ENCODE results near the gene ADORA2A.

Gene ADORA2A

DNA sequence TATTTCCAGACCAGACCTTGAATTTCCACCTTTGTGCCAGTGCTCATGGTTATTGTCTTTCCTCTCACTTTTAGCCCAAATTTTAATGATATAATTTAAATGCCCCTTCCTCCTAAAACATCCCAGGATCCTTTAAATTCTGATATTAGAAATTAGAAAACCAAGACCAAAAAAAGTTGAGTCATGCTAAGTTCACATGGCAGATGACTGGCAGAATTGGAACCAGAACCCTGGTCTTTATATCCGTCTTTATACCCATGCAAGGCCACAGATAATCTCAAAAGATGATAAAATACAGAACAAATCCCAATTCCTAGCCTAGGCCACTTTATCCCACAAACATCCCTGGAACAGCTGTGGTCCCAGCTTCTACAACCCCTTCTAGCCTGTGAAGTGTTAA is 26.5 kb downstream of the ADORA2A start:
- DNase-seq (ENCODE audit: low spot score) = no peak

- DNase-seq (ENCODE audit: low spot score) = no peak
Observed at GRCh38 chr22:24455039-24455438, 27.6 kb downstream of the ADORA2A start.

DNA sequence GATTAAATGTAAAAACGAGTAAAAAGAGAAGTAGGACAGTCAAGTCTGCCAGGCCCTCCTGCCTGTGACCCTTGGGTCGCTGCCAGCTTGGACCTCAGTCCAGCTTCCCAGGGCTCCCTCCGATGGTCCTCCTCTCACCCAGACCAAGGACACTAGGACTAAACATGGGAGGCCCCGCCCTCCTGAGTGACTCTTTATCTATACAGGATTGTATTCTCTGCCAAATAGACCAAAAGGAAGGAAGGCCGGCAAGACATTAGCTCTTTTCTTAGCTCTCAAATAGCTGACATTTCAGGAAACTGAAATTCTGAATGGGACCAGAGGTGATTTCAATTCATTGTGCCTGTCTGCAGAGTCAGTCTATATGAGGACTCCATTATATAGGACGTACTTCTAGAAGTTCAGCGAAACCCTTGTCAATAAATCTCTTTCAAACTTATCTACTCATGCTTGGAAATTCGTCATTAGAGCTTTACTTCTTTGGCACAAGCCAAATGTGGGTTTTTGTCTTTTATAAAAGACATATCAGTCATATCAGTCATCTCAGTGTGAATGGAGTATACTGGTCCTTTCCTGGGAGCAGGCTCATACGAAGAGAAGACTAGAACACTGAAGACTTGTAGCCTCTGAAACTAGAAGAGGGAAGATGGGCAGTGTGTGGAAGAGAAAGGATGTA is 28.5 kb downstream of the ADORA2A start:
- DNase-seq (ENCODE audit: low spot score) = no peak

DNA sequence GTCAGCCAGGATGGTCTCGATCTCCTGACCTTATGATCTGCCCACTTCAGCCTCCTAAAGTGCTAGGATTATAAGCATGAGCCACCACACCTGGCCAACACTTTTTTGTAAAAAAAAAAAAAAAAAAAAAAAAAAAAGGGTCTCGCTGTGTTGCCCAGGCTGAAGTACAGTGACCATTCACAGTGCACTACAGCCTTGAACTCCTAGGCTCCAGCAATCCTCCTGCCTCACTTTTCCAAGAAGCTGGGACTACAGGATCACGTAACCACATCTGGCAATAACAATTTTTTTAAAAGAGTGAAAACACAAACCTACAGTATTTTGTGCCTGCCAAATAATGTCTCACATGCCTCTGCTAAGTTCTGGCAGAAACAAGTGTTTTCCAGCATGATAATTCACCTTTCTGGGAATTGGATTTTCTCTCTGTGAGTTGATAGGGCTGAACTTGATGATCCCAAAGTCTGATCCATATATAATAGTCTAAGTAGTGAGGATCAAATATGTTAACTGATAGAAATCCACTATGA is 30.6 kb downstream of the ADORA2A start:
- no peak for DNase-seq (ENCODE audit: low spot score)

DNA sequence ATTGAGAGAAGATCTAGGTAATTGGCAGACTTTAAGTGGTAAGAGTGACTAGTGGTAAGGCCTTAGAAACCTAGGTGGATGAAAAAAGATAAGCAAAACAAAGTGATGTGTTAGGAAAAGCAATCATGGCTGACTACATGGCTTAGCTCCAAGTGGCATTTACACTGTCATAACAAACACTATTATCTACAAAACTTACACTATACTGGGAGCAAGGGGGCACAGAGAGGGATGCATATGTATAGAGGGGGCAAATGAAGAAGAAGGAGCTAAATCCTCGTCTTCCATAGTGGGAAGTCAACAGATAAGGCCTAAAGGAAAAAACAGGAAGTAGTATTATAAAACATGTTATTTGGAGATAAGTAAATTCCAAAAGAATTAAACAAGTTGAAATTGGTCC is 32.5 kb downstream of the ADORA2A start:
- DNase-seq (ENCODE audit: low spot score) = no peak

GRCh38 chr22:24460418-24461089 is 33.2 kb downstream of the ADORA2A start:
- no peak for DNase-seq (ENCODE audit: low spot score)

GRCh38 chr22:24463071-24463760 is 35.8 kb downstream of the ADORA2A start:
- no peak for DNase-seq (ENCODE audit: low spot score)

DNA sequence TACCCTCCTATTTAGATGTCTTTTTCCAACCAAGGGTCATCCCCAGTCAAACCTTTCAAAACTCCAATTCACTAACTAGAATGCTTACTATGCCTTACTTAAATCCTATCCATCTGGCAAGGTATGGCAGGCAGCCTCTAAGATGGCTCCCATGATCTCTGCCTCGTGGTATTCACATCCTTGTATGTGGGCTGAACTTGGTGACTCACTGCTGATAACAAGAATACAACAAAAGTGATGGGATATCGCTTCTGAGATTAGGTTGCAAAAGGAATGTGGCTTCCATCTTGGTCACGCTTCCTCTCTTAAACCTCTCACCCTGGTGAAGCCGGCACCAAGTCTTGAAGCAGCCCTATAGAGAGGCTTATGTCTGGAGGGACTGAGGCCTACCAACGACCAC is 38.2 kb downstream of the ADORA2A start:
- DNase-seq (ENCODE audit: low spot score) = no peak

DNA sequence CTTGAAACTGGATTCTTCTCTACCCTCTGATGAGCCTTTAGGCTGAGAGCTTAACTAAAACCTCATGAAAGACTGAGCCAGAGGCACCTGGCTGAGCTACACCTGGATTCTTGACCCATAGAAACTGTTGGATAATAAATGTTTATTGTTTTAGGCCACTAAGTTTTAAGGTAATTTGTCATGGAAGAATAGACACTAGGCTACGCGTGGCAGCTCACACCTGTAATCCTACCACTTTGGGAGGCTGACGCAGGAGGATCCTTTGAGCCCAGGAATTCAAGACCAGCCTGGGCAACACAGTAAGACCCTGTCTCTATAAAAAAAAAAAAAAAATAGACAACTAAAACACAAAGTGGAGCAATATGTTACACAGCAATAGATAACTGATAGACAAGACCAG is 38.6 kb downstream of the ADORA2A start:
- no peak for DNase-seq (ENCODE audit: low spot score)

GRCh38 chr22:24466716-24467328 is 39.4 kb downstream of the ADORA2A start:
- no peak for DNase-seq (ENCODE audit: low spot score)

DNA sequence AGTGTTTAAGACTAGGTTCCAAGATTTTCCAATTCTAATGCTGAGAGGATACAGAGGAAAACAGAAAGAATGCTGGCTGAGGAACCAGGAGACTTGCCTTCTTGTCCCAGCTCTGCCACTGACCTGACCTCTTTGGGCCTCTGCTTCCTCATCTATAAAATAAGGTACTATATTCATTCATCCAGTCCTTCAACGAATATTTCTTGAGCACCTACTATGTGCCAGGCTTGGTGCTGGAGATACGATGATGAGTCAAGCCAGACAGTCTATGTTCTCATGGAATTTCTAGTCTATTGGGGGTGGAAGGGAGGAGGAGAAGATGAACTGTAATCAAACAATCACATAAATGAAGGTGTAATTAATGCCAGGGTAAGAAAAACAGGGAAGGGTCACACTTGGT is 39.9 kb downstream of the ADORA2A start:
- no peak for DNase-seq (ENCODE audit: low spot score)

DNA sequence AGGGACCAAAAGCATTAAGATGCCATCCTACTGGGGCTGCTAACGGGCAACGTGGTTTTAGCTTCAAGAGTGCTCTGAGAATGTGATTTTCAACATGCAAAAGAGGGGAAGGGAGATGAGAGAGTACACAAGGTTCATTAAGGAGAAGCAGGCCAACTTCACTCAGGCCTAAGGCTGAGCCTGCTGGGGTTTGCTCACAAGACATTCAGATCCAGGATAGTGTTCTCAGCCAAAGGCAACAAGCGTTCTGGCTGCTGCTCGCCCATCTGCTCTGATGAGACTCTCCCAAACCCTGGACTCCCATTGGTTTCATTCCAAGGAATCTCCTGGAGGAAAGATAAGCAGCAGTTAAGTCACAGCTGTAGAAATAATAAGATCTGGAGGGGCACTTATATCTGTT is 44.2 kb downstream of the ADORA2A start:
- no peak for DNase-seq (ENCODE audit: low spot score)

DNA sequence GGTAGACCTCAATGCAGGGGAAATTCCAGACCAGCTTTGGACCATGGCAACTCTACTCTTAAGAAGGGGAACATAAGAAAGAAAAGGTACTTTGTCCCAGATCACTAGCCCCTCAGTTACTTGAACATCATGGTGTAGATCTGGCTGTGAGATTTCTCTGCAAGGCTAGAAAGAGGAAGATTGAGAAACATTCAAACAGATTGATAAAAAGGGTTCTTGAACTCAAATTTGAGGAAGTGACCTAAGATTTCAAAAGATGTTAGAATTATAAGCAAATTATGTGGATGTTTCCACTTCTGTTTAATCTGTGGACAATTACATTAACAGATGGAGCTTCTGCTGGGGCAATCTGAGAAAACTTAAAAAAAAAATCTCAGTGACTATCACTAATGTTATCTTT is 45.9 kb downstream of the ADORA2A start:
- no peak for DNase-seq (ENCODE audit: low spot score)

DNA sequence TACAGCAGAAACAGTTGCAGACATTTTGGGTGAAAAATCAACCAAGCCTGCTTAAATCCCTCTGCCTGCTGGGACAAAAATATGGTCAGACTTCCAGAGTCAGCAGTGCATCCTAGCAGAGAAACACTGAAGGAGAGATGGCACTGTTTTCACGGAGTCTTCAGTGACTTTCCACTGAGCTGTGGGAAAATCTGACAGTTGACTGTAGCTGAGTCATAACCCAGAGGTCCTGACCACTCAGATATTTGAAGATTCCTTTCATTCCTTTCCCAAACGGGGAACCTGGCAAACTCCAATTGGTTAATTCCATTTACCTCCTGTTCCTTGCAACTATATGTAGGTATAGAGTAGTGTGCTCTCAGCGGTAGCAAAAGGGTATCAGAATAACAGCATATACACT is 46.8 kb downstream of the ADORA2A start:
- no peak for DNase-seq (ENCODE audit: low spot score)

GRCh38 chr22:24474649-24475255 is 47.4 kb downstream of the ADORA2A start:
- no peak for DNase-seq (ENCODE audit: low spot score)

DNA sequence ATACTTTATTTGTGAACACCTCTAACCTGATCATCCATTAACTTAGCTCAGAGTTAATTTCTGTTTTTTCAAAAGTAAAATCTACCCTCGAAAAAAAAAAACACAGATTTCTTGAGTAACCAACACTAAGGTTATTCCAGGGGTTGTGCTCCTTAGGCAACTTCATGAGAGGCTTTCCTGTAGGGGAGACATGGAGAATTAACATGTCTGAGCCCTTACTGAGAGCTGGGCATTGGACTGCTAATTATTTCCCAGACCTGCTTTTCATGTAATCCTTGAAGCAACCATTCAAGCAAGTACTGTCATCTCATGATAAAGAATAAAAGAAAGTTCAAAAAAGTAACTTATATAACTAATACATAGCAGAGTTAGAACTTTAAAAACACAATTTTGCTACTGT is 54.2 kb downstream of the ADORA2A start:
- no peak for DNase-seq (ENCODE audit: low spot score)

DNA sequence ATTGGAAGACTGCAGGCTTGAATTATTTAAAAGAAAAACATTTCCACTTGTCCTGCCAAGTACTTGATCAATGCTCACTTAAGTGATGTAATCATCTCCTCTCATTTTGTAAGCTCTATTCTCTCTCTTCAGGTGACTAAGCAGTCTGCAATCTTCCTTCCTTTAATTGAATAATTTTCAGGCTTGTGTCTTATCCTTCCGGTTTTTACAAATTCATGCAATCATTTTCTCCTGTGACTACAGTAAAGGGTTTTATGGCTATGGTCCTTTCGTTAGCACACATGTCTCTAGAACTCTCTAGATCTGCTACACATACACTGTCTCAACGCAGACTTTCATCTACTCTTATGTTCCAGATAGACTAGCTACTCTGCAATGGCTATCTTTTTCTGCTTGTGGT is 55.2 kb downstream of the ADORA2A start:
- DNase-seq (ENCODE audit: low spot score) = no peak

- no peak for DNase-seq (ENCODE audit: low spot score)
Observed at GRCh38 chr22:24482998-24483397, 55.6 kb downstream of the ADORA2A start.

- DNase-seq (ENCODE audit: low spot score) = no peak
Observed at GRCh38 chr22:24483976-24484545, 56.7 kb downstream of the ADORA2A start.

GRCh38 chr22:24485170-24485569 is 57.8 kb downstream of the ADORA2A start:
- DNase-seq (ENCODE audit: low spot score) = no peak

DNA sequence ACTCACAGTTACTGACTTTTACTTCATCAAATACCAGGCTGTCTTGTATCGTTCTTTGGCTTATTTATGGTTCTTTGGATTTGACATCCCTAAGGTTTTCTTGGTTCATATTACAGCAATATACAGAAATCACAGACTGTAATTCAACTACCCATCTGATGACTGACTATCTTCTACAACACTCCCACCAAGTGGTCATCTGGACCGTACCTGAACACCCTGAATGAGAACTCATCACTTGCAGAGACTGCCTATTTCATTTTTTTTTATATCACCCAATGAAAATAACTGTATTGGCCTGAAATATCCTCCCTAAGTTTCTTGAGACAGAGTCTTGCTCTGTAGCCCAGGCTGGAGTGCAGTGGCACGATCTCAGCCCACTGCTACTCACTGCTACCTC is 58.2 kb downstream of the ADORA2A start:
- no peak for DNase-seq (ENCODE audit: low spot score)

DNA sequence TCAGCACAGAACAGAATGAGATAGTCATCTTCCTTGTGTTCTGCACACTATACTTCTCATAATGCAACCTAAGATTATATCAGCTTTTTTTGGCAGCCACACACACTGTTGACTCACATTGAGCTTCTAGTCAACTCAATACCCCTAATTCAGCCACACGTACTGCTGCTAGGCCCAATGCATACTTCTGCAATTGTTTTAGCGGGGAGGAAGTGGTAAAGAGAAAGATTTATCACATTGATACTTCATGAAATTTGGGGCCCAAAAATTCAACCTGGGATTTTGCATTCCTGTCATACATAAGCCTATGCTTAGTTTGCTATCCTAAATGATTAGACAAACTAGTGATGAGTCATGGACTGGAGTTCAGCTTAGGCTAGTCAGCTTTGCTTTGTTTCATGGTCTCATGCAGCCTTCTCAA is 59.1 kb downstream of the ADORA2A start:
- DNase-seq (ENCODE audit: low spot score) = no peak
